K562 (cell line): ENCODE measurements around the gene MMP23B. TPM values are rescaled to one million over a fixed set of nuclear protein-coding genes. Genes with fewer than 3 reads are reported as not detected.
"Not testable (repeated sequence)": the region's sequence is repeated elsewhere in the genome, so short reads cannot be mapped to it uniquely, and the experiment has no call there.

Experiments used
- ATAC-seq: fragments of 200-7000 bp; cut with Tn5 transposase; 3 replicates; pipeline ENCODE4 v1.9.1; 2020; ENCODE audit warnings: moderate library complexity
- BruUV-seq: library from RNA; stranded (reverse); fragments of 400-500 nt; replicated peaks from 2 replicates; lab custom pipeline; 2021; lab: Mats Ljungman, UMichigan
- CTCF ChIA-PET: fragments of 300-600 bp; formaldehyde crosslinking; extraction: SDS; loops from one replicate; lab custom pipeline; 2021; ENCODE audit warnings: low intra/inter-chr PET ratio; lab: Yijun Ruan, JAX
- POLR2A ChIA-PET: fragments of 300-600, 350-650 bp; sonication (Branson Sonifier 250); formaldehyde crosslinking; extraction: SDS; loops from one replicate; lab custom pipeline; 2021; ENCODE audit warnings: antibody characterized with exemption, inconsistent platforms; lab: Yijun Ruan, JAX
- DNase-seq, 4 experiments: peaks; one replicate each; pipeline versions ENCODE4 v3.0.0 to v3.0.0-alpha.2; 2011 to 2018; ENCODE audit warnings: low spot score in 3 of 4, mixed read lengths in 3 of 4; ENCODE audit errors: extremely low read depth in 1 of 4
- FAIRE-seq: peaks from 2 replicates; lab custom pipeline; 2011; peaks lifted over from hg19 to GRCh38; lab: Jason Lieb, UNC
- H2AFZ ChIP-seq: 2 replicates; pipeline ENCODE4 v1.6.0; 2011; ENCODE audit warnings: low read depth, low read length, control low read depth, inconsistent platforms
- H3K27ac ChIP-seq: fragments of 200-600 bp; 3 replicates; pipeline ENCODE4 v1.8.0; 2011; ENCODE audit warnings: low read depth, mild to moderate bottlenecking, control low read depth, inconsistent platforms, low read length, moderate library complexity, mixed read lengths; ENCODE audit errors: extremely low read depth
- H3K27me3 ChIP-seq, 2 experiments: fragments of 300-600 bp in 1 of 2; 2 replicates in 1 of 2; 3 replicates in 1 of 2; pipeline versions ENCODE4 v1.6.0 to v1.8.0; 2011; ENCODE audit warnings: inconsistent platforms in 2 of 2, low read length in 2 of 2, mild to moderate bottlenecking in 1 of 2, mixed read lengths in 1 of 2, moderate library complexity in 1 of 2; ENCODE audit not compliant: control insufficient read depth in 2 of 2, insufficient read depth in 2 of 2
- H3K36me3 ChIP-seq: fragments of 300-600 bp; 3 replicates; pipeline ENCODE4 v1.8.0; 2011; ENCODE audit warnings: mild to moderate bottlenecking, low read length, inconsistent platforms; ENCODE audit not compliant: control insufficient read depth, insufficient read depth
- H3K4me1 ChIP-seq, 2 experiments: fragments of 200-600 bp in 1 of 2; replicated peaks in 1 of 2; 2 replicates in 1 of 2; 3 replicates in 1 of 2; pipeline versions ENCODE4 v1.5.1 to v1.8.0; 2011; ENCODE audit warnings: inconsistent platforms in 2 of 2, low read length in 2 of 2, mild to moderate bottlenecking in 1 of 2, mixed read lengths in 1 of 2, moderate library complexity in 1 of 2; ENCODE audit not compliant: control insufficient read depth in 2 of 2, insufficient read depth in 2 of 2
- H3K4me2 ChIP-seq: 2 replicates; pipeline ENCODE4 v1.6.1; 2011; ENCODE audit warnings: low read length, control low read depth, inconsistent platforms, mixed read lengths; ENCODE audit not compliant: insufficient read depth
- H3K4me3 ChIP-seq: fragments of 200-600 bp; sonication (generic), shearing (Covaris generic); 2 replicates; pipeline ENCODE4 v1.5.1; 2016; ENCODE audit warnings: control low read depth, inconsistent platforms
- H3K79me2 ChIP-seq: fragments of 200-600 bp; 3 replicates; pipeline ENCODE4 v1.8.0; 2011; ENCODE audit warnings: low read length, inconsistent platforms; ENCODE audit not compliant: control insufficient read depth, insufficient read depth
- H3K9ac ChIP-seq, 2 experiments: 2 replicates each; pipeline versions ENCODE4 v1.6.0 to v1.6.1; 2011; ENCODE audit warnings: low read depth in 2 of 2, low read length in 2 of 2, control low read depth in 1 of 2, inconsistent platforms in 1 of 2, mild to moderate bottlenecking in 1 of 2, mixed read lengths in 1 of 2; ENCODE audit not compliant: insufficient read depth in 1 of 2
- H3K9me1 ChIP-seq: one replicate; pipeline ENCODE4 v1.6.0; 2011; ENCODE audit warnings: inconsistent platforms, mild to moderate bottlenecking, low read length, moderate library complexity; ENCODE audit not compliant: control insufficient read depth, insufficient read depth
- H3K9me3 ChIP-seq: replicated peaks from 2 replicates; pipeline ENCODE4 v1.5.1; 2011; ENCODE audit warnings: low read depth, low read length, inconsistent platforms; ENCODE audit not compliant: control insufficient read depth, insufficient read depth
- H4K20me1 ChIP-seq: replicated peaks from 2 replicates; pipeline ENCODE4 v1.6.1; 2011; ENCODE audit warnings: low read length, inconsistent platforms, mixed read lengths; ENCODE audit not compliant: control insufficient read depth, insufficient read depth
- EP400 ChIP-seq: fragments of 450-650 bp; IDR thresholded peaks from 2 replicates; pipeline ENCODE4 v1.6.1; 2017; ENCODE audit warnings: antibody characterized with exemption, mild to moderate bottlenecking, moderate library complexity
- FOXK2 ChIP-seq, 2 experiments: fragments of 450-650 bp; IDR thresholded peaks in 1 of 2; conservative IDR thresholded peaks in 1 of 2; 2 replicates each; pipeline ENCODE4 v1.6.1; 2016; ENCODE audit warnings: low read depth in 2 of 2, mild to moderate bottlenecking in 1 of 2
- HNRNPLL ChIP-seq: fragments of 200-400 bp; formaldehyde crosslinking; IDR thresholded peaks from 2 replicates; pipeline ENCODE4 v1.6.1; 2017; ENCODE audit warnings: low read length, low read depth, mild to moderate bottlenecking; ENCODE audit not compliant: poor library complexity, severe bottlenecking
- KLF1 ChIP-seq: fragments of 450-650 bp; IDR thresholded peaks from 2 replicates; pipeline ENCODE4 v1.6.1; 2016; ENCODE audit warnings: missing genetic modification characterization, missing compliant biosample characterization
- LCOR ChIP-seq: sonication (generic); formaldehyde crosslinking; IDR thresholded peaks from 2 replicates; pipeline ENCODE4 v1.8.0; 2022; ENCODE audit warnings: mild to moderate bottlenecking, missing genetic modification reagents
- MBD2 ChIP-seq: sonication (generic); IDR thresholded peaks from 2 replicates; pipeline ENCODE4 v1.6.1; 2016; ENCODE audit warnings: low read depth, borderline replicate concordance
- RB1 ChIP-seq: fragments of 450-650 bp; IDR thresholded peaks from 2 replicates; pipeline ENCODE4 v1.6.1; 2017; ENCODE audit warnings: low read depth, mild to moderate bottlenecking
- SIN3A ChIP-seq, 2 experiments: fragments of 150-350 bp in 1 of 2; IDR thresholded peaks; 2 replicates each; pipeline ENCODE4 v1.6.1; 2011 to 2016; ENCODE audit warnings: borderline replicate concordance in 2 of 2, low read depth in 2 of 2, low read length in 2 of 2, mild to moderate bottlenecking in 2 of 2, moderate library complexity in 2 of 2; ENCODE audit not compliant: control insufficient read depth in 1 of 2
- SUPT5H ChIP-seq: fragments of 450-650 bp; IDR thresholded peaks from 2 replicates; pipeline ENCODE4 v1.6.1; 2016
- ZNF395 ChIP-seq: fragments of 200-800 bp; sonication (Bioruptor generic); IDR thresholded peaks from 2 replicates; pipeline ENCODE4 v1.6.1; 2017; ENCODE audit warnings: missing genetic modification characterization, missing compliant biosample characterization
- WGBS: fragments of 100-300 bp; shearing (Covaris generic); methylation state at CpG from one replicate; pipeline ENCODE4 v1.1.6; 2016; ENCODE audit warnings: low coverage, mixed read lengths; ENCODE audit not compliant: insufficient coverage; ENCODE audit errors: missing lambda C conversion rate; 5-methylcytosine and 5-hydroxymethylcytosine counted together
- in situ Hi-C: fragments of 300-500 bp; cut with MboI; formaldehyde crosslinking; loops from 4 replicates; pipeline ENCODE4 v1.15.0; 2018; ENCODE audit warnings: inconsistent platforms, mixed read lengths
- intact Hi-C: fragments of 100-400 bp; cut with micrococcal nuclease; formaldehyde crosslinking; loops from 2 replicates; pipeline ENCODE4 v1.14.2; 2022
- polyA plus RNA-seq, 8 experiments: library from polyadenylated mRNA; depleted of rRNA in 4 of 8; stranded (reverse) in 5 of 8; unstranded in 3 of 8; fragments of >200 nt; fragmentation: Nextera tagmentation in 2 of 8; fragmentation: Illumina TruSeq in 1 of 8; extraction: Ambion mirVana in 2 of 8; extraction: Trizol in 1 of 8; gene quantifications; 2 replicates each; pipeline versions ENCODE4 v1.2.1 to v1.2.3, GENCODE V29; 2011 to 2014; ENCODE audit warnings: inconsistent platforms in 1 of 8, missing spikeins in 1 of 8
- total RNA-seq, 7 experiments: library from RNA; depleted of rRNA in 6 of 7; stranded (reverse); fragments of >200 nt in 6 of 7; fragmentation: Illumina TruSeq in 2 of 7; extraction: Trizol in 2 of 7; gene quantifications; 2 replicates each; pipeline versions ENCODE4 v1.2.1 to v1.2.3, GENCODE V29; 2011 to 2021; ENCODE audit warnings: low replicate concordance in 1 of 7

Gene MMP23B
- total and polyA plus RNA-seq, 9 of the 15 experiments (the other 6 are each of a cell fraction or from before 2014, with no cell fraction given) = 0.28 to 1.2 (median 0.41) TPM; not detected in 5

- POLR2A ChIA-PET, BruUV-seq: not testable (repeated sequence)
- TF ChIP-seq SUPT5H (peak; percentile 71), RB1 (peak; percentile 81; the same call in 1 of the 2 replicates), MBD2 (peak; percentile 66), ZNF395 (CRISPR knock-in tag) (peak; percentile 90), EP400 (peak; percentile 94), KLF1 (tag) (peak; percentile 93), HNRNPLL (peak; percentile 57), FOXK2 (conservative IDR thresholded peaks at IDR 0.05 in 1 of 2, IDR thresholded peaks at IDR 0.05 in 1 of 2; ENCODE audit: low read depth in 2 of 2) (peak; percentile 96 to 99), LCOR (CRISPR knock-in tag) (0 out of 2 replicates have a peak, but pooled peaks have one; percentile 61), SIN3A (IDR thresholded peaks at IDR 0.05; ENCODE audit: borderline replicate concordance in 2 of 2, control insufficient read depth in 1 of 2, low read depth in 2 of 2, low read length in 2 of 2) (peak; percentile 84 to 88; a peak in 3 of 4 replicates)
Measured at GRCh38 chr1:1658583-1659549, 26.9 kb downstream of the MMP23B start, which contains the start of gene CDK11B. TSS of gene CDK11B (minus strand) at chr1:1659004. CDS start at chr1:1657485, 1,519 bp downstream.

More at GRCh38 chr1:1658583-1659549, 26.9 kb downstream of the MMP23B start, which contains the start of gene CDK11B:
- H3K4me2 ChIP-seq = peak within 1 kb of the TSS; percentile 85; the same call in 1 of the 2 replicates
- H2AFZ ChIP-seq = peak within 1 kb of the TSS; percentile 97
- not testable (repeated sequence) for H4K20me1 ChIP-seq, H3K27me3 ChIP-seq, H3K4me1 ChIP-seq, H3K9me3 ChIP-seq, H3K9me1 ChIP-seq
- peak; percentile 89 to 99 (median 94) for DNase-seq
- peak within 1 kb of the TSS; percentile 99 for H3K27ac ChIP-seq
- under 1% methylated on average over 52 of the region's 96 CpGs for WGBS
- H3K4me3 ChIP-seq = peak within 1 kb of the TSS; percentile 57
- peaks cover 32% of the 10 kb centered on the region for H3K36me3 ChIP-seq
- CTCF ChIA-PET = interaction anchor here (0.6 kb wide), 1 partner anchor 96 kb away, joined by 3 read pairs; no protein-coding TSS in a partner anchor
- peak; percentile 93 for ATAC-seq
- in situ Hi-C loops = loop anchor here (5.0 kb wide), 2 partner anchors 63 to 92 kb away; partner anchors contain the start of gene CDK11A
- peak; percentile 95 for FAIRE-seq
- peak within 1 kb of the TSS; percentile 91 to 93 for H3K9ac ChIP-seq
- peaks cover 14% of the 10 kb centered on the region; the same call in 2 of the 3 replicates for H3K79me2 ChIP-seq
- intact Hi-C loops = loop anchor here (5.0 kb wide), 1 partner anchor 87 kb away; the partner anchor contains the start of gene SSU72
